B cell (primary cell): ENCODE data around the gene RBMS3.

Experiments
- EZH2 ChIP-seq: IDR thresholded peaks from 2 replicates; pipeline ENCODE4 v1.6.1; 2012; ENCODE audit warnings: borderline replicate concordance, low read depth, mild to moderate bottlenecking, moderate library complexity, low read length; ENCODE audit not compliant: insufficient read depth, poor library complexity, severe bottlenecking
- TF ChIP-seq, protein P1 (sequence below): fragments of 200-600 bp; IDR thresholded peaks from one replicate; pipeline ENCODE4 v1.8.0; 2022; ENCODE audit warnings: antibody characterized with exemption, mild to moderate bottlenecking

DNA sequence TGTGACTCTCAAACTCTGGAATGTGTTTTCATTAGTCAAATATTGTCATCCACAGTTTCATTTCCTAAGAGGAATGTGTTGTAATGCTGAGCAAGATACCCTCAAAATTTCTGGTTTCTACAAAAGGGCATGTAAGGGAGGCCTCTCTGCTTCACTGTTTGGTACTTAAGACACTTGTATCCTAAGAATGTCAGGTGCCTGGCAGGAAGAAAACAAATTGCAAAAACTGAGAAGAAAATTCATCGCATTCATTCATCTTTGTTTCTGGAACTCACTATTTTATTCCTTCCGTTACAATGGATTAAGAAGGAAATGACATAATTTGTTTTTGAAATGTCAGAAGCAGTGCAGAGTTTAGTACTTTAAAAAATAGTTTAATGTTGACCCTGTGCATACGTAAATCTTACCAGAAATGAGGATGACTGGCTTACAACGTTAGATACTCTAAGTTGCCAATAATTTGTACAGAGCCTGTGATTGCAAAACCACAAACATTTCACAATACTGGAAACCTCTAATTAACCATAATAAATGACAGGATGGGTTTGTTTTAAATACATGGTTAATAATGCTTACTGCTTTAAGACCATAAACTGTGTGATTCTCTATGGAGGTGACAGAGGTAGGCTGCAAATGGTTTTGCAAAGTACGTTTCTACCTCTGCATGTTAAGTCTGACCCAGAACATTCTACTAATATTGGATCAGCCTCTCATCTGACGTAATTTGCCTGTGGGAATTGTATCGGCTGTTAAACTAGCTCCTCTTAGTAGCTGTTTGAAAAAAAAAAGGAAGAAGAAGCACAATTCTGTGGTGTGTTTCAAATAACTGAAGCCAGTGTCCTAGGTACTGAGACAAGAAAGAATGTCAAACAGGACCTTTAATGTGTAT lies 477.8 kb downstream of the RBMS3 start:
- TF ChIP-seq, protein P1, sequence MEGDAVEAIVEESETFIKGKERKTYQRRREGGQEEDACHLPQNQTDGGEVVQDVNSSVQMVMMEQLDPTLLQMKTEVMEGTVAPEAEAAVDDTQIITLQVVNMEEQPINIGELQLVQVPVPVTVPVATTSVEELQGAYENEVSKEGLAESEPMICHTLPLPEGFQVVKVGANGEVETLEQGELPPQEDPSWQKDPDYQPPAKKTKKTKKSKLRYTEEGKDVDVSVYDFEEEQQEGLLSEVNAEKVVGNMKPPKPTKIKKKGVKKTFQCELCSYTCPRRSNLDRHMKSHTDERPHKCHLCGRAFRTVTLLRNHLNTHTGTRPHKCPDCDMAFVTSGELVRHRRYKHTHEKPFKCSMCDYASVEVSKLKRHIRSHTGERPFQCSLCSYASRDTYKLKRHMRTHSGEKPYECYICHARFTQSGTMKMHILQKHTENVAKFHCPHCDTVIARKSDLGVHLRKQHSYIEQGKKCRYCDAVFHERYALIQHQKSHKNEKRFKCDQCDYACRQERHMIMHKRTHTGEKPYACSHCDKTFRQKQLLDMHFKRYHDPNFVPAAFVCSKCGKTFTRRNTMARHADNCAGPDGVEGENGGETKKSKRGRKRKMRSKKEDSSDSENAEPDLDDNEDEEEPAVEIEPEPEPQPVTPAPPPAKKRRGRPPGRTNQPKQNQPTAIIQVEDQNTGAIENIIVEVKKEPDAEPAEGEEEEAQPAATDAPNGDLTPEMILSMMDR: no peak
- no peak for TF ChIP-seq EZH2
